Measurements from ENCODE around the gene SH3GL1.

Gene SH3GL1

DNA sequence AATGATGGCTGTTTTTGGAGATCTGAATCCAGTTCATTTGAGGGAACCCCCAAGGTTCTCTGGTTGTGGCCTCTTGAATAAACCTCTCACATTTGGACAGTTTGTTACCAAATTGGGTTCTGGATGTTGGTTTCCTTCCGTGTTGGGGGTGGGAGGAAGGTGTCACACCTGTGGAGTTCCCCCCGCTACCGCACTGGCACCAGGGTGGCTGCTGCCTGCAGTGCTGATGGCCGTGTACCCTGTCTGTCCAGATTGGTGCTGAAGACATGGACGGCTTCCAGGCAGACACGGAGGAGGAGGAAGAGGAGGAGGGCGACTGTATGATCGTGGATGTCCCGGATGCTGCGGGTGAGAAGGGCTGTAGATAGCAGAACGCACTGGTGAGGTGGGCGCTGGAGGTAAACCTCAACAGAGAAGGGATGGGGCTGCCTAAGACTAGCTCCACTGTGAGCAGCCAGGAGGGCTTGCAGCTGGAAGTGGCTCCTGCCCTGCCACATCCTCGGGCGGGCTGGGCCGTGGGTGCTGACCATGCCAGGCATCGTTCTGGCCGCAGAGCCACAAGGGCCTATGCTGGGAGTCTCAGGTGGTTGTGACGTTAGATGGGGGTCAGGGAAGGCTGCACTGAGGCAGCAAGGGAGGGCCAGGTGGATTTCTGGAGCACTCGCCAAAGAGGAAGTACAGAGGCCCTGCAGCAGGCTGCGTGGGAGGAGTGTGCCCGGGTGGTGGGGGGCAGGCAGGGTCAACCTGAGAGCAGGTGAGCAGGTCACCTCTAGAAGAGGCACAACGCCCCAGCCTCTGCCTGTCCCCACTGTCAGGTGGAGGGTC, 41.9 kb upstream of the SH3GL1 start:
- no peak overlapping the region for H3K4me3 ChIP-seq (ENCODE audit: low read length)
- DNase-seq (ENCODE audit: low read depth) = no peak
- TF ChIP-seq, protein P1, sequence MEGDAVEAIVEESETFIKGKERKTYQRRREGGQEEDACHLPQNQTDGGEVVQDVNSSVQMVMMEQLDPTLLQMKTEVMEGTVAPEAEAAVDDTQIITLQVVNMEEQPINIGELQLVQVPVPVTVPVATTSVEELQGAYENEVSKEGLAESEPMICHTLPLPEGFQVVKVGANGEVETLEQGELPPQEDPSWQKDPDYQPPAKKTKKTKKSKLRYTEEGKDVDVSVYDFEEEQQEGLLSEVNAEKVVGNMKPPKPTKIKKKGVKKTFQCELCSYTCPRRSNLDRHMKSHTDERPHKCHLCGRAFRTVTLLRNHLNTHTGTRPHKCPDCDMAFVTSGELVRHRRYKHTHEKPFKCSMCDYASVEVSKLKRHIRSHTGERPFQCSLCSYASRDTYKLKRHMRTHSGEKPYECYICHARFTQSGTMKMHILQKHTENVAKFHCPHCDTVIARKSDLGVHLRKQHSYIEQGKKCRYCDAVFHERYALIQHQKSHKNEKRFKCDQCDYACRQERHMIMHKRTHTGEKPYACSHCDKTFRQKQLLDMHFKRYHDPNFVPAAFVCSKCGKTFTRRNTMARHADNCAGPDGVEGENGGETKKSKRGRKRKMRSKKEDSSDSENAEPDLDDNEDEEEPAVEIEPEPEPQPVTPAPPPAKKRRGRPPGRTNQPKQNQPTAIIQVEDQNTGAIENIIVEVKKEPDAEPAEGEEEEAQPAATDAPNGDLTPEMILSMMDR (IDR thresholded peaks at IDR 0.05; ENCODE audit: insufficient read depth, low read depth, low read length, missing control alignments) = no peak

DNA sequence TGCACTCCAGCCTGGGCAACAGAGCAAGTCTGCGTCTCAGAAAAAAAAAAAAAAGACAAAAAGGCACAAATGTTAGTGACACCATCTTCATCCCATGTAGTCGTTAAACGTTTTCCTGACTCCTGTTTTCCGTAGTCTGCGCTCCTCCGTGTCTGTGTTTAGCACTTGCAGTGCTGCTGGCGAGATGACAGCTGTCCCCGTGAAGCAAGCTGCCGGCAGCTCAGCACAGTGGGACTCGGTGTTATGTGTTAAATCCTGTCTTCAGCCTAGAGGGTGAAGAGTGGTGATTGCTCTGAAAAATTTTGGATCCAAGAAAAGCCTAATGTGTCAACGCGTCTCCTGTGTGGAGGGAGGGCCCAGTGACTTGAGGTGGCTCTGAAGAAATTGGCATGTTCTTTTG, 38.9 kb upstream of the SH3GL1 start:
- TF ChIP-seq, protein P1 (IDR thresholded peaks at IDR 0.05; ENCODE audit: insufficient read depth, low read depth, low read length, missing control alignments) = no peak
- no peak for DNase-seq (ENCODE audit: low read depth)
- H3K4me3 ChIP-seq (ENCODE audit: low read length) = no peak overlapping the region

DNA sequence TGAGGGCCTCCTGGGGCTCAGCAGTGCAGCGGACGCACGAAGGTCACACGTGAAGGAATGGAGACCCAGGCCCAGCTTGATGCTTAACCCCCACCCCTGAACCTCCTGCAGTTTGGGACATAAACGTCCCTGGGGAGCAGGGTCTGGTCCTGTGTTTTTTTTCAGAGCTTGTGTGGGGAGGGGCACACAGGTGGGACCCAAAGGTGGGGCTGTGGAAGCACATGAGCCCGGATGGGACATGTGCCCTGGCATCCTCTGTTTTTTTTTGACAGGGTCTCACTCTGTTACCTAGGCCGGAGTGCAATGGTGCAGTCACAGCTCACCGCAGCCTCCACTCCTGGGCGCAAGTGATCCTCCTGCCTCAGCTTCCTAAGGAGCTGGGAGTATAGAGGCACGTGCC, 36.8 kb upstream of the SH3GL1 start:
- TF ChIP-seq, protein P1 (IDR thresholded peaks at IDR 0.05; ENCODE audit: insufficient read depth, low read depth, low read length, missing control alignments) = no peak
- DNase-seq (ENCODE audit: low read depth) = no peak
- no peak overlapping the region for H3K4me3 ChIP-seq (ENCODE audit: low read length)

DNA sequence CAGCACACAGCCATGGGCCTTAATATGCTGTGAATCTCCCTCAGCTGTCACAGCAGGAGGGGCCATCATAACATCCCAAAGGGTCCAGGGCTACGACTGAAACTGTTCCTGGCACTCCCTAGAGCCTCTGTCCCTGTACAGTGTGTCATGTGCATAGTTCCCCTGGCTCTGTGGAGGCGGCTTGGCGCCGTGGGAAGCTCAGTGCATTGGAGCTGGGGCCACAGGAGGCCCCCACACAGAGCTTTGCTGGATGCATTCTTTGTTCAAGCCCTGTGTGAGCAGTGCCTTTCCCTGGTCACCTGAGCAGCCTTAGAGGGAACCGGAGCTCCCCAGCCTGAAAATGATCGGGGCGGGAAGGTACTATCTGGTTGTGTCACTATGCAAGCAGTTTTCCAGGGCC, 35.9 kb upstream of the SH3GL1 start:
- TF ChIP-seq, protein P1 (IDR thresholded peaks at IDR 0.05; ENCODE audit: insufficient read depth, low read depth, low read length, missing control alignments) = no peak
- DNase-seq (ENCODE audit: low read depth) = no peak
- H3K4me3 ChIP-seq (ENCODE audit: low read length) = no peak overlapping the region

DNA sequence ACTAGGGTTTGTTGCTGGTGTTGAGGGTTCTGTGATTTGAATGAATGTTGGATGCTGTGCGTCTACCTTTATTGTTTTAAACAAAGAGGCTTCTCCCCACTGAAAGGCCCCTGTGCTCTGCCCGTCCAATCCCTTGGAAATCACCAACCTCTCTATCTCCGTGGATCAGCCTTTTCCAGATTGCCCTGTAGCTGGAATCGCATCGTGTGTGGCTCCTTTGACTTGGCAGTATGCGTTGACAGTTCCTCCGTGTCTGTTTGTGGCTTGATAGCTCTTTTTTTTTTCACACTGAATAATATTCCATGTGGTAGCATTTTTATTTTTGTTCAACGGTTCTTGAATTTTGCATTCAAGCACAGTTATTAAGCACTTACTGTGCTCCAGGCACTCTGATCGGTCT, 34.0 kb upstream of the SH3GL1 start:
- H3K4me3 ChIP-seq (ENCODE audit: low read length) = no peak overlapping the region

DNA sequence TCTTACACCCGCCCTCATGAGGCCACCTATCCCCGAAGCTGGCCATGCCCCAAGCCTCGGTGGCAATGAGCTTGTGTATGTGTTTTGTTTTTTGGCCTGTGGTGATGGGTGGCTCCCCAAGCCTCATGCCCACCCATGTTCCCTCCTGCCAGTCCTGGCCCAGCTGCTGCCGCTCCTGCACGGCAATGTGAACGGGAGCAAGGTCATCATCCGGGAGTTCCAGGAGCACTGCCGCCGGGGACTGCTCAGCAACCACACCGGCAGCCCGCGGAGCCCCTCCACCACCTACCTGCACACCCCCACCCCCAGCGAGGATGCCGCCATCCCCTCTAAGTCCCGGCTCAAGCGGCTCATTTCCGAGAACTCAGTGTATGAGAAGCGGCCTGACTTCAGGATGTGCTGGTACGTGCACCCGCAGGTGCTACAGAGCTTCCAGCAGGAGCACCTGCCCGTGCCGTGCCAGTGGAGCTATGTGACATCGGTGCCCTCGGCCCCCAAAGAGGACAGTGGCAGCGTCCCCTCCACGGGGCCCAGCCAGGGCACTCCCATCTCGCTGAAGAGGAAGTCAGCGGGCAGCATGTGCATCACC, 32.7 kb upstream of the SH3GL1 start:
- no peak for DNase-seq (ENCODE audit: low read depth)
- TF ChIP-seq, protein P1 (IDR thresholded peaks at IDR 0.05; ENCODE audit: insufficient read depth, low read depth, low read length, missing control alignments) = no peak
- no peak overlapping the region for H3K4me3 ChIP-seq (ENCODE audit: low read length)

More for the DNA sequence above, 34.0 kb upstream of the SH3GL1 start:
- no peak for DNase-seq (ENCODE audit: low read depth)
- TF ChIP-seq, protein P1 (IDR thresholded peaks at IDR 0.05; ENCODE audit: insufficient read depth, low read depth, low read length, missing control alignments) = no peak
